Adrenal gland (tissue), 5 donors: ENCODE measurements around the gene TNFRSF14.

ENCODE experiments used
- CTCF ChIP-seq, 6 experiments: fragments of 450-650 bp in 4 of 6; fragments of 200-600 bp in 2 of 6; sonication (generic) in 1 of 6; IDR thresholded peaks; 1 replicate in 5 of 6; 2 replicates in 1 of 6; pipeline versions ENCODE4 v1.5.1 to v1.8.0; 2016 to 2021; ENCODE audit warnings: antibody characterized with exemption in 6 of 6, mild to moderate bottlenecking in 2 of 6, moderate library complexity in 1 of 6
- POLR2A ChIP-seq, 2 donors: fragments of 450-650 bp; IDR thresholded peaks; one replicate each; pipeline ENCODE4 v1.6.1; 2017; ENCODE audit warnings: antibody characterized with exemption in 2 of 2, mild to moderate bottlenecking in 2 of 2, moderate library complexity in 1 of 2
- donor health status: DM: no; HTN: no; CAD: no.

GRCh38 chr1:2571348-2571747, 15.2 kb downstream of the TNFRSF14 start:
- TF ChIP-seq CTCF (IDR thresholded peaks at IDR 0.05) (no peak), POLR2A (IDR thresholded peaks at IDR 0.05) (no peak)
